H1 (cell line): ENCODE results near the gene SSH2. TPM values are rescaled to one million over a fixed set of nuclear protein-coding genes. Genes with fewer than 3 reads are reported as not detected.

Experiments used
- BACH1 ChIP-seq: IDR thresholded peaks from 2 replicates; pipeline ENCODE4 v1.6.1; 2012; ENCODE audit warnings: low read length, improper control_type of control experiment
- BCL11A ChIP-seq, 2 experiments: IDR thresholded peaks; one replicate each; pipeline ENCODE4 v1.6.1; 2011; ENCODE audit warnings: low read depth in 2 of 2, low read length in 2 of 2, mild to moderate bottlenecking in 2 of 2
- BRCA1 ChIP-seq: IDR thresholded peaks from 2 replicates; pipeline ENCODE4 v1.6.1; 2012; ENCODE audit warnings: low read depth, low read length, improper control_type of control experiment
- CEBPB ChIP-seq: IDR thresholded peaks from 2 replicates; pipeline ENCODE4 v1.6.1; 2012; ENCODE audit warnings: low read depth, low read length
- CHD1 ChIP-seq: IDR thresholded peaks from 2 replicates; pipeline ENCODE4 v1.6.1; 2012; ENCODE audit warnings: low read depth, low read length, improper control_type of control experiment
- POU5F1 ChIP-seq: IDR thresholded peaks from 2 replicates; pipeline ENCODE4 v1.6.1; 2011; ENCODE audit warnings: low read depth, mild to moderate bottlenecking, low read length, moderate library complexity
- TEAD4 ChIP-seq: IDR thresholded peaks from 2 replicates; pipeline ENCODE4 v1.6.1; 2012; ENCODE audit warnings: low read depth, low read length, inconsistent platforms, mixed read lengths
- polyA plus RNA-seq, 7 experiments: library from polyadenylated mRNA; depleted of rRNA in 3 of 7; stranded (reverse) in 5 of 7; unstranded in 2 of 7; fragments of >200 nt in 5 of 7; fragments of 200-250 nt in 2 of 7; gene quantifications; 1 replicate in 5 of 7; 2 replicates in 1 of 7; 4 replicates in 1 of 7; pipeline versions ENCODE4 v1.2.1 to v1.2.3, GENCODE V29; 2011 to 2013; ENCODE audit warnings: missing spikeins in 2 of 7, mixed read lengths in 2 of 7
- total RNA-seq: library from RNA; stranded (reverse); fragmentation: NEBNext Ultra II Directional; extraction: Animal tissue kit (Norgen Biotek cat#: 25700); gene quantifications from 2 replicates; pipeline ENCODE4 v1.2.1, GENCODE V29; 2021
- TF ChIP-seq, protein P1 (sequence below): fragments of 300-600 bp; sonication (generic); IDR thresholded peaks from 2 replicates; pipeline ENCODE4 v1.7.1; 2012; ENCODE audit warnings: low read length, moderate library complexity, mild to moderate bottlenecking, inconsistent platforms; ENCODE audit not compliant: insufficient replicate concordance
- TF ChIP-seq, protein P2 (sequence below): IDR thresholded peaks from 2 replicates; pipeline ENCODE4 v1.6.1; 2012; ENCODE audit warnings: low read length, inconsistent platforms
- TF ChIP-seq, protein P3 (sequence below): IDR thresholded peaks from 2 replicates; pipeline ENCODE4 v1.6.1; 2011; ENCODE audit warnings: low read length, improper control_type of control experiment

SSH2 gene
- total and polyA plus RNA-seq, 2 of the 8 experiments (the other 6 are each of a cell fraction or from before 2014, with no cell fraction given): 5.2 to 15.9 TPM

DNA sequence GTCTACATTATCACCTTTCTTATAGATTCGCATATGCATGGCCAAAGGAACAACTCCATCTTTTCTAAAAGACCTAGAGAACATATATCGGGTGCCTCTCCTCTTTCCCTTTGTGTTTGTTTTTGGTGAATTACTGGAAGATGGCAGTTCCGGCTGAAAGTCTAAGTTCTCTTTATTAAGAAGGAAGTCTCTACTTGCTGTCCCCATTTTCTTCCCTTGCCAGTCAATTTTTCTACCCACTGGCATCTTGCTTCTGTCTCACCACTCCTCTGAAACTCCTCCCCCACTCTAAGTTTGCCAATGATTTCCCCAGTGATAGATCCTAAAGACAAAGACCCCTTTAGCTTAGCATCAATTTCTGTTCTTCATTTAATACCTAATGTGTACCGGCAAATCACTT lies 213.5 kb downstream of the SSH2 start (continued):
- TF ChIP-seq, protein P1, sequence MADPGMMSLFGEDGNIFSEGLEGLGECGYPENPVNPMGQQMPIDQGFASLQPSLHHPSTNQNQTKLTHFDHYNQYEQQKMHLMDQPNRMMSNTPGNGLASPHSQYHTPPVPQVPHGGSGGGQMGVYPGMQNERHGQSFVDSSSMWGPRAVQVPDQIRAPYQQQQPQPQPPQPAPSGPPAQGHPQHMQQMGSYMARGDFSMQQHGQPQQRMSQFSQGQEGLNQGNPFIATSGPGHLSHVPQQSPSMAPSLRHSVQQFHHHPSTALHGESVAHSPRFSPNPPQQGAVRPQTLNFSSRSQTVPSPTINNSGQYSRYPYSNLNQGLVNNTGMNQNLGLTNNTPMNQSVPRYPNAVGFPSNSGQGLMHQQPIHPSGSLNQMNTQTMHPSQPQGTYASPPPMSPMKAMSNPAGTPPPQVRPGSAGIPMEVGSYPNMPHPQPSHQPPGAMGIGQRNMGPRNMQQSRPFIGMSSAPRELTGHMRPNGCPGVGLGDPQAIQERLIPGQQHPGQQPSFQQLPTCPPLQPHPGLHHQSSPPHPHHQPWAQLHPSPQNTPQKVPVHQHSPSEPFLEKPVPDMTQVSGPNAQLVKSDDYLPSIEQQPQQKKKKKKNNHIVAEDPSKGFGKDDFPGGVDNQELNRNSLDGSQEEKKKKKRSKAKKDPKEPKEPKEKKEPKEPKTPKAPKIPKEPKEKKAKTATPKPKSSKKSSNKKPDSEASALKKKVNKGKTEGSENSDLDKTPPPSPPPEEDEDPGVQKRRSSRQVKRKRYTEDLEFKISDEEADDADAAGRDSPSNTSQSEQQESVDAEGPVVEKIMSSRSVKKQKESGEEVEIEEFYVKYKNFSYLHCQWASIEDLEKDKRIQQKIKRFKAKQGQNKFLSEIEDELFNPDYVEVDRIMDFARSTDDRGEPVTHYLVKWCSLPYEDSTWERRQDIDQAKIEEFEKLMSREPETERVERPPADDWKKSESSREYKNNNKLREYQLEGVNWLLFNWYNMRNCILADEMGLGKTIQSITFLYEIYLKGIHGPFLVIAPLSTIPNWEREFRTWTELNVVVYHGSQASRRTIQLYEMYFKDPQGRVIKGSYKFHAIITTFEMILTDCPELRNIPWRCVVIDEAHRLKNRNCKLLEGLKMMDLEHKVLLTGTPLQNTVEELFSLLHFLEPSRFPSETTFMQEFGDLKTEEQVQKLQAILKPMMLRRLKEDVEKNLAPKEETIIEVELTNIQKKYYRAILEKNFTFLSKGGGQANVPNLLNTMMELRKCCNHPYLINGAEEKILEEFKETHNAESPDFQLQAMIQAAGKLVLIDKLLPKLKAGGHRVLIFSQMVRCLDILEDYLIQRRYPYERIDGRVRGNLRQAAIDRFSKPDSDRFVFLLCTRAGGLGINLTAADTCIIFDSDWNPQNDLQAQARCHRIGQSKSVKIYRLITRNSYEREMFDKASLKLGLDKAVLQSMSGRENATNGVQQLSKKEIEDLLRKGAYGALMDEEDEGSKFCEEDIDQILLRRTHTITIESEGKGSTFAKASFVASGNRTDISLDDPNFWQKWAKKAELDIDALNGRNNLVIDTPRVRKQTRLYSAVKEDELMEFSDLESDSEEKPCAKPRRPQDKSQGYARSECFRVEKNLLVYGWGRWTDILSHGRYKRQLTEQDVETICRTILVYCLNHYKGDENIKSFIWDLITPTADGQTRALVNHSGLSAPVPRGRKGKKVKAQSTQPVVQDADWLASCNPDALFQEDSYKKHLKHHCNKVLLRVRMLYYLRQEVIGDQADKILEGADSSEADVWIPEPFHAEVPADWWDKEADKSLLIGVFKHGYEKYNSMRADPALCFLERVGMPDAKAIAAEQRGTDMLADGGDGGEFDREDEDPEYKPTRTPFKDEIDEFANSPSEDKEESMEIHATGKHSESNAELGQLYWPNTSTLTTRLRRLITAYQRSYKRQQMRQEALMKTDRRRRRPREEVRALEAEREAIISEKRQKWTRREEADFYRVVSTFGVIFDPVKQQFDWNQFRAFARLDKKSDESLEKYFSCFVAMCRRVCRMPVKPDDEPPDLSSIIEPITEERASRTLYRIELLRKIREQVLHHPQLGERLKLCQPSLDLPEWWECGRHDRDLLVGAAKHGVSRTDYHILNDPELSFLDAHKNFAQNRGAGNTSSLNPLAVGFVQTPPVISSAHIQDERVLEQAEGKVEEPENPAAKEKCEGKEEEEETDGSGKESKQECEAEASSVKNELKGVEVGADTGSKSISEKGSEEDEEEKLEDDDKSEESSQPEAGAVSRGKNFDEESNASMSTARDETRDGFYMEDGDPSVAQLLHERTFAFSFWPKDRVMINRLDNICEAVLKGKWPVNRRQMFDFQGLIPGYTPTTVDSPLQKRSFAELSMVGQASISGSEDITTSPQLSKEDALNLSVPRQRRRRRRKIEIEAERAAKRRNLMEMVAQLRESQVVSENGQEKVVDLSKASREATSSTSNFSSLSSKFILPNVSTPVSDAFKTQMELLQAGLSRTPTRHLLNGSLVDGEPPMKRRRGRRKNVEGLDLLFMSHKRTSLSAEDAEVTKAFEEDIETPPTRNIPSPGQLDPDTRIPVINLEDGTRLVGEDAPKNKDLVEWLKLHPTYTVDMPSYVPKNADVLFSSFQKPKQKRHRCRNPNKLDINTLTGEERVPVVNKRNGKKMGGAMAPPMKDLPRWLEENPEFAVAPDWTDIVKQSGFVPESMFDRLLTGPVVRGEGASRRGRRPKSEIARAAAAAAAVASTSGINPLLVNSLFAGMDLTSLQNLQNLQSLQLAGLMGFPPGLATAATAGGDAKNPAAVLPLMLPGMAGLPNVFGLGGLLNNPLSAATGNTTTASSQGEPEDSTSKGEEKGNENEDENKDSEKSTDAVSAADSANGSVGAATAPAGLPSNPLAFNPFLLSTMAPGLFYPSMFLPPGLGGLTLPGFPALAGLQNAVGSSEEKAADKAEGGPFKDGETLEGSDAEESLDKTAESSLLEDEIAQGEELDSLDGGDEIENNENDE: no peak
- TF ChIP-seq BRCA1 (no peak), CHD1 (no peak), TEAD4 (no peak), BACH1 (no peak), POU5F1 (no peak), CEBPB (no peak), BCL11A (IDR thresholded peaks at IDR 0.05; ENCODE audit: low read depth in 2 of 2, low read length in 2 of 2) (no peak)
- TF ChIP-seq, protein P2, sequence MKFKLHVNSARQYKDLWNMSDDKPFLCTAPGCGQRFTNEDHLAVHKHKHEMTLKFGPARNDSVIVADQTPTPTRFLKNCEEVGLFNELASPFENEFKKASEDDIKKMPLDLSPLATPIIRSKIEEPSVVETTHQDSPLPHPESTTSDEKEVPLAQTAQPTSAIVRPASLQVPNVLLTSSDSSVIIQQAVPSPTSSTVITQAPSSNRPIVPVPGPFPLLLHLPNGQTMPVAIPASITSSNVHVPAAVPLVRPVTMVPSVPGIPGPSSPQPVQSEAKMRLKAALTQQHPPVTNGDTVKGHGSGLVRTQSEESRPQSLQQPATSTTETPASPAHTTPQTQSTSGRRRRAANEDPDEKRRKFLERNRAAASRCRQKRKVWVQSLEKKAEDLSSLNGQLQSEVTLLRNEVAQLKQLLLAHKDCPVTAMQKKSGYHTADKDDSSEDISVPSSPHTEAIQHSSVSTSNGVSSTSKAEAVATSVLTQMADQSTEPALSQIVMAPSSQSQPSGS: no peak
- TF ChIP-seq, protein P3, sequence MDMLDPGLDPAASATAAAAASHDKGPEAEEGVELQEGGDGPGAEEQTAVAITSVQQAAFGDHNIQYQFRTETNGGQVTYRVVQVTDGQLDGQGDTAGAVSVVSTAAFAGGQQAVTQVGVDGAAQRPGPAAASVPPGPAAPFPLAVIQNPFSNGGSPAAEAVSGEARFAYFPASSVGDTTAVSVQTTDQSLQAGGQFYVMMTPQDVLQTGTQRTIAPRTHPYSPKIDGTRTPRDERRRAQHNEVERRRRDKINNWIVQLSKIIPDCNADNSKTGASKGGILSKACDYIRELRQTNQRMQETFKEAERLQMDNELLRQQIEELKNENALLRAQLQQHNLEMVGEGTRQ: no peak
